Psoas muscle (tissue), 8 donors: ENCODE results near the gene SMPDL3A. TPM values are rescaled to one million over a fixed set of nuclear protein-coding genes. Genes with fewer than 3 reads are reported as not detected.

ENCODE experiments used
- ATAC-seq, 4 donors: fragments of 200-7000 bp; cut with Tn5 transposase; one replicate each; pipeline ENCODE4 v1.9.1; 2020; ENCODE audit warnings: moderate library complexity in 3 of 4, mild to moderate bottlenecking in 2 of 4
- DNase-seq, 2 donors: peaks; one replicate each; pipeline ENCODE4 v3.0.0-alpha.2; 2020
- H3K27ac ChIP-seq: fragments of 200-600 bp; one replicate; pipeline ENCODE4 v1.8.0; 2022
- H3K27me3 ChIP-seq, 3 donors: fragments of 200-600 bp in 1 of 3; one replicate each; pipeline versions ENCODE4 v1.6.1 to v1.8.0; 2013 to 2022; ENCODE audit warnings: low read length in 2 of 3, mild to moderate bottlenecking in 2 of 3, moderate library complexity in 1 of 3; ENCODE audit not compliant: insufficient read depth in 3 of 3
- H3K36me3 ChIP-seq, 2 donors: fragments of 200-600 bp in 1 of 2; one replicate each; pipeline versions ENCODE4 v1.6.1 to v1.8.0; 2013 to 2022; ENCODE audit warnings: low read depth in 1 of 2, mild to moderate bottlenecking in 1 of 2, moderate library complexity in 1 of 2; ENCODE audit not compliant: insufficient read depth in 1 of 2
- H3K4me1 ChIP-seq: fragments of 200-600 bp; one replicate; pipeline ENCODE4 v1.8.0; 2022
- H3K4me3 ChIP-seq: fragments of 200-600 bp; one replicate; pipeline ENCODE4 v1.8.0; 2022; ENCODE audit warnings: mild to moderate bottlenecking
- H3K9me3 ChIP-seq: fragments of 200-600 bp; one replicate; pipeline ENCODE4 v1.8.0; 2022
- WGBS, 3 donors: extraction: QIAGEN DNeasy Blood & Tissue Kit; methylation state at CpG; one replicate each; pipeline versions ENCODE4 v1.1.6 to v1.1.7; 2013; 5-methylcytosine and 5-hydroxymethylcytosine counted together
- intact Hi-C, 2 donors: fragments of 100-400 bp; cut with DNase I; formaldehyde crosslinking; loops; one replicate each; pipeline versions ENCODE4 v1.11.0 to v1.14.2; 2022
- polyA plus RNA-seq, 3 donors: library from polyadenylated mRNA; stranded (reverse); fragments of 200-250 nt; gene quantifications; one replicate each; pipeline ENCODE4 v1.2.3, GENCODE V29; 2013
- total RNA-seq, 4 donors: library from RNA; stranded (reverse); fragmentation: NEBNext Ultra II Directional in 2 of 4; extraction: Animal tissue kit (Norgen Biotek cat#: 25700) in 2 of 4; gene quantifications; one replicate each; pipeline versions ENCODE4 v1.2.1 to v1.2.4, GENCODE V29; 2021 to 2023
- TF ChIP-seq, protein P1 (sequence below): fragments of 200-600 bp; IDR thresholded peaks from one replicate; pipeline ENCODE4 v1.8.0; 2022; ENCODE audit warnings: antibody characterized with exemption
- donor health status: healthy with polysubstance abuse.
- donor health status: DM: no; HTN: no; CAD: no; lungs with moderate emphysema.
- donor health status: Bipolar disorder and iron deficiency.
- donor health status: healthy.
- donor health status: DM: yes; HTN: yes; CAD: no.
- donor health status: DM: no; HTN: no; CAD: no.
- donor health status: DM: no; HTN: no; CAD: no.
- donor health status: DM: yes; HTN: yes; CAD: no.

SMPDL3A gene
- total and polyA plus RNA-seq, 7 donors, result 6.3 to 38.4 (median 27.6) TPM

DNA sequence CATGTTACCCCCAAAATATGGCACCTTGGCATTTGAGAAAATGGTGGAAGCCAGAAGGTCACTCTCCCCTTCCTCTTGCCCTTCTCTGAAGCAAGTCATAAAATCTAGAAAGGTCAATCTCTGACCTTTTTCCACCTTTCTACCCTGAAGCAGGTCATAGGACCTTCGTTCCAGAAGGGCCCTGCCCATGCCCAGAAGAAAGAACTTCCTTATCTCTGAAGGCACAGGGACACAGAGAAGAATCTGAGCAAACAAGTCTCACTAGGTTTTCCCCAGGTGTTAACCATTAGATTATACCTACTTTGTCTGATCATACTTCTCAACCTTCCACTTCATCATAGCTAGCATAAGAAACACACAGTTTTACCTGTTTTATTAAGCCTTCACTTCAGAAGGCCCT is 42.5 kb downstream of the SMPDL3A start:
- TF ChIP-seq, protein P1, sequence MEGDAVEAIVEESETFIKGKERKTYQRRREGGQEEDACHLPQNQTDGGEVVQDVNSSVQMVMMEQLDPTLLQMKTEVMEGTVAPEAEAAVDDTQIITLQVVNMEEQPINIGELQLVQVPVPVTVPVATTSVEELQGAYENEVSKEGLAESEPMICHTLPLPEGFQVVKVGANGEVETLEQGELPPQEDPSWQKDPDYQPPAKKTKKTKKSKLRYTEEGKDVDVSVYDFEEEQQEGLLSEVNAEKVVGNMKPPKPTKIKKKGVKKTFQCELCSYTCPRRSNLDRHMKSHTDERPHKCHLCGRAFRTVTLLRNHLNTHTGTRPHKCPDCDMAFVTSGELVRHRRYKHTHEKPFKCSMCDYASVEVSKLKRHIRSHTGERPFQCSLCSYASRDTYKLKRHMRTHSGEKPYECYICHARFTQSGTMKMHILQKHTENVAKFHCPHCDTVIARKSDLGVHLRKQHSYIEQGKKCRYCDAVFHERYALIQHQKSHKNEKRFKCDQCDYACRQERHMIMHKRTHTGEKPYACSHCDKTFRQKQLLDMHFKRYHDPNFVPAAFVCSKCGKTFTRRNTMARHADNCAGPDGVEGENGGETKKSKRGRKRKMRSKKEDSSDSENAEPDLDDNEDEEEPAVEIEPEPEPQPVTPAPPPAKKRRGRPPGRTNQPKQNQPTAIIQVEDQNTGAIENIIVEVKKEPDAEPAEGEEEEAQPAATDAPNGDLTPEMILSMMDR, result no peak
- H3K4me3 ChIP-seq, result no peak overlapping the region
- no peaks in the 10 kb centered on the region for H3K36me3 ChIP-seq
- H3K9me3 ChIP-seq, result no peaks in the 10 kb centered on the region
- ATAC-seq (no peak), DNase-seq (no peak)
- WGBS, 3 donors, result 81 to 88% (median 82%) methylated on average over 1 of the region's 1 CpG
- H3K27me3 ChIP-seq, result peaks cover 0 to 4% (median 0%) of the 10 kb centered on the region in 3 donors
- H3K4me1 ChIP-seq, result no peaks in the 10 kb centered on the region
- H3K27ac ChIP-seq, result no peak overlapping the region
- intact Hi-C loops, result no loop called here

DNA sequence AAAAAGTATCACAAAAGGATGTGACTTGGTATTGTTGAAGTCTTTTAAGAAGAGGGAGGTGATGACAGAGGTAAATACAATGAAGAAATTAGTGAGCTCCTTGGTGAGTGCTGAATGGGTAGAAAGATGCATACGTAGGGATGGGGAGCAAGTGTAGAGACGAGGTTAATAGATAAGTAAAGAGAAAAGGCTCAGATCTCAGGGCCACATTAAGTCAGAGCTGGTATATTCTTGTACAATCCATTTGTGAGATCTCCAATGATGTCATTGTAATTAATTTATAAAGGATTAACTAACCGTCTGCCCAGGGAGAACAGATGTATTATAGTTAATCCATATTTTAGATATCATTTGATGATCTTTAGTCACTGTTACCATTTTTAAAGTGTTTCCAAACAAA is 43.4 kb downstream of the SMPDL3A start:
- intact Hi-C loops, result no loop called here
- no peak overlapping the region for H3K27ac ChIP-seq
- TF ChIP-seq, protein P1, result no peak

DNA sequence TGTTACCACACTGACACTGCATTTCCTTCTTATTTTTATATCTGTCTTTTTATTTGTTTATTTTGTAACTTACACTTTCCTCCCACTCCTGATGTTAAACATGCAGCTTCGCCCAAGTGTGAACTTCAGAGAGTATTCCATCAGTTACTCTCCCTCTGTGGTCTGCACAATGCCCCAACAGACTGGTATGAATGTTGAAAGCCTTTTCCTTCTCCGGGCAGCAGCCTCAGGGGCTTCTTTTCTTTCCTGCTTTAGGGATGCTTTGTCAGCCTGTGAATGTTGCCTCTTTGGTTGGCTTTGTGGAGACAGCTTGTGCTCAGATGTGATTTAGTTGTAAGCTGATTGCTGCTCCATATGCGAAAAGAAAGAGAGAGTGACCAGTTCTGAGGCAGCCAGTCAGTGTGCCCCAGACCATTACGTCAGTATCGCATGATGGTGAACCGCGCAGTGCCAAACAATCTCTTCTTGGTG is 44.0 kb downstream of the SMPDL3A start:
- Histone ChIP-seq H3K4me3 (no peak overlapping the region), H3K27me3 (peaks cover 0 to 4% (median 0%) of the 10 kb centered on the region in 3 donors), H3K27ac (no peak overlapping the region), H3K4me1 (no peaks in the 10 kb centered on the region), H3K9me3 (no peaks in the 10 kb centered on the region), H3K36me3 (no peaks in the 10 kb centered on the region)
- no peak for DNase-seq
- 84 to 87% (median 87%) methylated on average over 7 of the region's 7 CpGs for WGBS, 3 donors
- TF ChIP-seq, protein P1, result no peak
- intact Hi-C loops, result no loop called here
- no peak for ATAC-seq

More for the DNA sequence above, 43.4 kb downstream of the SMPDL3A start:
- ATAC-seq (no peak), DNase-seq (no peak)
- H3K4me3 ChIP-seq, result no peak overlapping the region
- H3K36me3 ChIP-seq, result no peaks in the 10 kb centered on the region
- no peaks in the 10 kb centered on the region for H3K4me1 ChIP-seq
- WGBS, 3 donors, result 74 to 81% (median 77%) methylated on average over 3 of the region's 3 CpGs
- peaks cover 0 to 4% (median 0%) of the 10 kb centered on the region in 3 donors for H3K27me3 ChIP-seq
- H3K9me3 ChIP-seq, result no peaks in the 10 kb centered on the region

DNA sequence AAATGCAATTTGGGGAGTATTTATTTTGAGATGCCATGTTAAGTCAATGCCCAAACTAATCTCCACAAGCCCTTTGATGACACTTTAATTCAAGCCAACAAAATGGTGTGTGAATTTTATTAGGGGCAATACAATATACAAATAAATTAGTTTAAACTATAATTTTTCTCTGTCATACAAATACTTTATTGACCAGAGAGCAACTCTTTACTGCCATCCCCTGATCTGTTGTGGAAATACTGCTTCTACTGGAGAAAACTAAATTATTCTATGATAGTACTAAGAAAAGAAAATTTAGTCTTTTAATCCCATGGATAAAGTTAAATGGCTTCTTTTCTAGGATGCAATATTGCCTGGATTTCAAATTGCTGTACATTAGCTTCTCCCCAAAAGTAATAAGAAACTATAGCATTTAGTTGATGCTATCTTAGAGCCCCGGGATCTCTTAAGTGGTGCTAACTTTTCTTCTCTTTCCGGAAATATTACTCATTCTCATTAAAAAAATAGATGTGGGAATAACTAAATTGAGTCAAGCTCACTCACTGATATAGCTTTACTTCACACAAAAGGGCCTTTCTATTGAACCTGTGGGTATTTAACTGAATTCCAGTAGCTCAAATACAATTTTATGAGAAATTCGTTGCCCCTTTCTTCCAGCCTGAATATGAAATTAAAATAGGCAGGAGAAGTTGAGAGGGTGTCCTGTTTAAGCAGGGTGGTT is 49.2 kb downstream of the SMPDL3A start:
- no peak overlapping the region for H3K4me3 ChIP-seq
- 83 to 89% (median 85%) methylated on average over 3 of the region's 3 CpGs for WGBS, 3 donors
- DNase-seq, result no peak
- H3K4me1 ChIP-seq, result no peaks in the 10 kb centered on the region
- H3K27ac ChIP-seq, result no peak overlapping the region
- no peaks in the 10 kb centered on the region for H3K27me3 ChIP-seq
- intact Hi-C loops, result loop anchor here (2.0 to 5.0 kb wide), 2 partner anchors 91 to 107 kb away; no protein-coding TSS in a partner anchor
- TF ChIP-seq, protein P1, result peak; percentile 37
- no peaks in the 10 kb centered on the region for H3K9me3 ChIP-seq
- no peak for ATAC-seq
- H3K36me3 ChIP-seq, result no peaks in the 10 kb centered on the region
